ENCODE measurements around the gene PDE6D.

Gene PDE6D

GRCh38 chr2:231769170-231770136 is 11.6 kb downstream of the PDE6D start:
- POLR2A ChIA-PET, result no interaction called here

GRCh38 chr2:231765496-231765929 is 15.6 kb downstream of the PDE6D start:
- peak in 2 of 3 donors; percentile 72 to 77 for DNase-seq
- H3K27ac ChIP-seq (ENCODE audit: insufficient read depth in 1 of 2, low read depth in 1 of 2, low read length in 2 of 2, poor library complexity in 1 of 2, severe bottlenecking in 2 of 2), result no peak overlapping the region
- H3K27me3 ChIP-seq (replicated peaks in 2 of 5; ENCODE audit: control insufficient read depth in 4 of 5, insufficient read depth in 5 of 5, low read length in 4 of 5), result no peaks in the 10 kb centered on the region
- no peaks in the 10 kb centered on the region for H3K9me3 ChIP-seq (ENCODE audit: control extremely low read depth in 1 of 5, control insufficient read depth in 4 of 5, insufficient read depth in 2 of 5, low read depth in 1 of 5, low read length in 4 of 5)
- H3K36me3 ChIP-seq (ENCODE audit: control insufficient read depth in 4 of 4, insufficient read depth in 4 of 4, low read length in 3 of 4), result no peaks in the 10 kb centered on the region
- peak overlapping the region in 2 of 7 experiments; percentile 2 to 38 for H3K4me3 ChIP-seq (ENCODE audit: control insufficient read depth in 1 of 7, extremely low read depth in 1 of 7, insufficient read depth in 4 of 7, low read depth in 2 of 7, low read length in 6 of 7)
- ChIA-PET POLR2A (no interaction called here), CTCF (interaction anchor here (0.8 kb wide), 1 partner anchor 90 kb away, joined by 4 read pairs; no protein-coding TSS in a partner anchor)
- peaks cover 4 to 28% (median 11%) of the 10 kb centered on the region in 4 experiments for H3K4me1 ChIP-seq (ENCODE audit: control extremely low read depth in 1 of 4, control insufficient read depth in 4 of 4, insufficient read depth in 4 of 4, low read length in 3 of 4)

More at GRCh38 chr2:231769170-231770136, 11.6 kb downstream of the PDE6D start:
- H3K4me3 ChIP-seq (ENCODE audit: control insufficient read depth in 1 of 7, extremely low read depth in 1 of 7, insufficient read depth in 4 of 7, low read depth in 2 of 7, low read length in 6 of 7), result no peak overlapping the region
- H3K27ac ChIP-seq (ENCODE audit: insufficient read depth in 1 of 2, low read depth in 1 of 2, low read length in 2 of 2, poor library complexity in 1 of 2, severe bottlenecking in 2 of 2), result no peak overlapping the region
- CTCF ChIA-PET, result interaction anchor here (0.8 to 1.1 kb wide), 3 partner anchors 54 to 117 kb away, joined by 3 to 5 read pairs (median 3); no protein-coding TSS in a partner anchor
- no peaks in the 10 kb centered on the region for H3K9me3 ChIP-seq (ENCODE audit: control extremely low read depth in 1 of 5, control insufficient read depth in 4 of 5, insufficient read depth in 2 of 5, low read depth in 1 of 5, low read length in 4 of 5)
- no peaks in the 10 kb centered on the region for H3K27me3 ChIP-seq (replicated peaks in 2 of 5; ENCODE audit: control insufficient read depth in 4 of 5, insufficient read depth in 5 of 5, low read length in 4 of 5)
- peak in 1 of 3 donors; percentile 2 for DNase-seq
- 80% methylated on average over 2 of the region's 6 CpGs for WGBS (ENCODE audit: insufficient coverage)
- H3K4me1 ChIP-seq (ENCODE audit: control extremely low read depth in 1 of 4, control insufficient read depth in 4 of 4, insufficient read depth in 4 of 4, low read length in 3 of 4), result peaks cover 4 to 28% (median 11%) of the 10 kb centered on the region in 4 experiments
- H3K36me3 ChIP-seq (ENCODE audit: control insufficient read depth in 4 of 4, insufficient read depth in 4 of 4, low read length in 3 of 4), result no peaks in the 10 kb centered on the region

DNA sequence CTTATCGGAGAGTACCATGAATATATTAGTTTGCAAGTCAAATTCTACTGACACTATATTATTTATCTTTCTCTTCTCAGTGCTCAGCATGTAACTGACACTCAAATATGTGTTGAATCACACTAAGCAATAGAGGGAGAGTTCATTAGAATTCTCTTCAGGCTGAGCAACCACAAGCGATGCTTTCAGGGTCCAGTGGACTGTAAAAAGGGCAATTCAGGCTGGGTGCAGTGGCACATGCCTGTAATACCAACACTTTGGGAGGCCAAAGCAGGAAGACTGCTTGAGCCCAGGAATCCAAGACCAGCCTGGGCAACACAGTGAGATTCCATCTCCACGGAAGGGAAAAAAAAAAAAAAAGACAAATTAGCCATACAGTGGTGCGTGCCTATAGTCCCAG is 16.3 kb downstream of the PDE6D start:
- 100% methylated on average over 3 of the region's 4 CpGs for WGBS (ENCODE audit: insufficient coverage)
- DNase-seq, result no peak
- CTCF ChIA-PET, result interaction anchor here (0.8 to 1.6 kb wide), 2 partner anchors 50 to 90 kb away, joined by 4 to 6 read pairs; no protein-coding TSS in a partner anchor

DNA sequence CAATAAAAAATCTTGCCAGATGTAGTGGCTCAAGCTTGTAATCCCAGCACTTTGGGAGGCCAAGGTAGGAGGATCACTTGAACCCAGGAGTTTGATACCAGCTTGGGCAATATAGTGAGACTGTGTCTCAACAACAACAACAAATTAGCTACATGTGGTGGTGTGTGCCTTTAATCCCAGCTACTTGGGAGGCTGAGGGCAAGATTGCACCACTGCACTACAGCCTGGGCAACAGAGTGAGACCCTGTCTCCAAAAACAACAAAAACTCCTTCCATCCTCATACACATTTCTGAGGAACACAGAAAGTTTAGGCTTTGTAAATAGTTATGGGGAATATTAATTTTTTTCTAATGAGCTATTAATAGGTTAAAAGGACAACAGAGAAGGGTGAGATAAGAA is 17.0 kb downstream of the PDE6D start:
- H3K4me1 ChIP-seq (ENCODE audit: control extremely low read depth in 1 of 4, control insufficient read depth in 4 of 4, insufficient read depth in 4 of 4, low read length in 3 of 4), result peaks cover 4 to 22% (median 11%) of the 10 kb centered on the region in 4 experiments
- POLR2A ChIA-PET, result no interaction called here
- DNase-seq, result no peak
- no peak overlapping the region for H3K4me3 ChIP-seq (ENCODE audit: control insufficient read depth in 1 of 7, extremely low read depth in 1 of 7, insufficient read depth in 4 of 7, low read depth in 2 of 7, low read length in 6 of 7)
- no peaks in the 10 kb centered on the region for H3K27me3 ChIP-seq (replicated peaks in 2 of 5; ENCODE audit: control insufficient read depth in 4 of 5, insufficient read depth in 5 of 5, low read length in 4 of 5)
- CTCF ChIA-PET, result interaction anchor here (0.9 to 1.6 kb wide), 2 partner anchors 9 to 50 kb away, joined by 4 to 6 read pairs; no protein-coding TSS in a partner anchor
- no peak overlapping the region for H3K27ac ChIP-seq (ENCODE audit: insufficient read depth in 1 of 2, low read depth in 1 of 2, low read length in 2 of 2, poor library complexity in 1 of 2, severe bottlenecking in 2 of 2)
- no peaks in the 10 kb centered on the region for H3K9me3 ChIP-seq (ENCODE audit: control extremely low read depth in 1 of 5, control insufficient read depth in 4 of 5, insufficient read depth in 2 of 5, low read depth in 1 of 5, low read length in 4 of 5)
- H3K36me3 ChIP-seq (ENCODE audit: control insufficient read depth in 4 of 4, insufficient read depth in 4 of 4, low read length in 3 of 4), result no peaks in the 10 kb centered on the region

More for the DNA sequence above, 16.3 kb downstream of the PDE6D start:
- Histone ChIP-seq H3K4me3 (ENCODE audit: control insufficient read depth in 1 of 7, extremely low read depth in 1 of 7, insufficient read depth in 4 of 7, low read depth in 2 of 7, low read length in 6 of 7) (no peak overlapping the region), H3K9me3 (ENCODE audit: control extremely low read depth in 1 of 5, control insufficient read depth in 4 of 5, insufficient read depth in 2 of 5, low read depth in 1 of 5, low read length in 4 of 5) (no peaks in the 10 kb centered on the region), H3K27me3 (replicated peaks in 2 of 5; ENCODE audit: control insufficient read depth in 4 of 5, insufficient read depth in 5 of 5, low read length in 4 of 5) (no peaks in the 10 kb centered on the region), H3K27ac (ENCODE audit: insufficient read depth in 1 of 2, low read depth in 1 of 2, low read length in 2 of 2, poor library complexity in 1 of 2, severe bottlenecking in 2 of 2) (no peak overlapping the region), H3K36me3 (ENCODE audit: control insufficient read depth in 4 of 4, insufficient read depth in 4 of 4, low read length in 3 of 4) (no peaks in the 10 kb centered on the region), H3K4me1 (ENCODE audit: control extremely low read depth in 1 of 4, control insufficient read depth in 4 of 4, insufficient read depth in 4 of 4, low read length in 3 of 4) (peaks cover 4 to 26% (median 11%) of the 10 kb centered on the region in 4 experiments)
- POLR2A ChIA-PET, result no interaction called here

- no peak overlapping the region for H3K27ac ChIP-seq (ENCODE audit: insufficient read depth in 1 of 2, low read depth in 1 of 2, low read length in 2 of 2, poor library complexity in 1 of 2, severe bottlenecking in 2 of 2)
- H3K36me3 ChIP-seq (ENCODE audit: control insufficient read depth in 4 of 4, insufficient read depth in 4 of 4, low read length in 3 of 4), result no peaks in the 10 kb centered on the region
- H3K9me3 ChIP-seq (ENCODE audit: control extremely low read depth in 1 of 5, control insufficient read depth in 4 of 5, insufficient read depth in 2 of 5, low read depth in 1 of 5, low read length in 4 of 5), result no peaks in the 10 kb centered on the region
- ChIA-PET CTCF (interaction anchor here (0.7 to 1.4 kb wide), 2 partner anchors 9 to 18 kb away, joined by 3 to 4 read pairs; no protein-coding TSS in a partner anchor), POLR2A (no interaction called here)
- H3K27me3 ChIP-seq (replicated peaks in 2 of 5; ENCODE audit: control insufficient read depth in 4 of 5, insufficient read depth in 5 of 5, low read length in 4 of 5), result no peaks in the 10 kb centered on the region
- WGBS (ENCODE audit: insufficient coverage), result 100% methylated on average over 2 of the region's 2 CpGs
- H3K4me3 ChIP-seq (ENCODE audit: control insufficient read depth in 1 of 7, extremely low read depth in 1 of 7, insufficient read depth in 4 of 7, low read depth in 2 of 7, low read length in 6 of 7), result no peak overlapping the region
- H3K4me1 ChIP-seq (ENCODE audit: control extremely low read depth in 1 of 4, control insufficient read depth in 4 of 4, insufficient read depth in 4 of 4, low read length in 3 of 4), result peaks cover 4 to 21% (median 11%) of the 10 kb centered on the region in 4 experiments
- no peak for DNase-seq
Observed at GRCh38 chr2:231761735-231762134, 19.3 kb downstream of the PDE6D start.

GRCh38 chr2:231752061-231752460 is 29.0 kb downstream of the PDE6D start:
- ChIA-PET POLR2A (no interaction called here), CTCF (interaction anchor here (0.7 kb wide), 1 partner anchor 24 kb away, joined by 3 read pairs; no protein-coding TSS in a partner anchor)
- H3K27ac ChIP-seq (ENCODE audit: insufficient read depth in 1 of 2, low read depth in 1 of 2, low read length in 2 of 2, poor library complexity in 1 of 2, severe bottlenecking in 2 of 2), result no peak overlapping the region
- WGBS (ENCODE audit: insufficient coverage), result 100% methylated on average over 1 of the region's 2 CpGs
- no peak for DNase-seq
- H3K36me3 ChIP-seq (ENCODE audit: control insufficient read depth in 4 of 4, insufficient read depth in 4 of 4, low read length in 3 of 4), result no peaks in the 10 kb centered on the region
- H3K4me1 ChIP-seq (ENCODE audit: control extremely low read depth in 1 of 4, control insufficient read depth in 4 of 4, insufficient read depth in 4 of 4, low read length in 3 of 4), result no peaks in the 10 kb centered on the region
- no peak overlapping the region for H3K4me3 ChIP-seq (ENCODE audit: control insufficient read depth in 1 of 7, extremely low read depth in 1 of 7, insufficient read depth in 4 of 7, low read depth in 2 of 7, low read length in 6 of 7)
- no peaks in the 10 kb centered on the region for H3K9me3 ChIP-seq (ENCODE audit: control extremely low read depth in 1 of 5, control insufficient read depth in 4 of 5, insufficient read depth in 2 of 5, low read depth in 1 of 5, low read length in 4 of 5)
- H3K27me3 ChIP-seq (replicated peaks in 2 of 5; ENCODE audit: control insufficient read depth in 4 of 5, insufficient read depth in 5 of 5, low read length in 4 of 5), result no peaks in the 10 kb centered on the region
